Measurements from ENCODE around the gene C1GALT1. TPM values are rescaled to one million over a fixed set of nuclear protein-coding genes. Genes with fewer than 3 reads are reported as not detected.

Gene C1GALT1
- total RNA-seq, 1 experiment from 2014 or later = 54.2 TPM

GRCh38 chr7:7164591-7164990, 17.8 kb upstream of the C1GALT1 start:
- H3K4me2 ChIP-seq = no peak overlapping the region
- H3K9me2 ChIP-seq (ENCODE audit: insufficient read depth) = no peaks in the 10 kb centered on the region
- H3K4me1 ChIP-seq (replicated peaks; ENCODE audit: insufficient read depth) = no peaks in the 10 kb centered on the region
- H3K27ac ChIP-seq = no peak overlapping the region
- no peaks in the 10 kb centered on the region for H3K27me3 ChIP-seq (ENCODE audit: insufficient read depth, low read depth)
- H3K4me3 ChIP-seq = no peak overlapping the region
- peaks cover 3% of the 10 kb centered on the region for H3K9me3 ChIP-seq (ENCODE audit: insufficient read depth, low read depth)
- H2AFZ ChIP-seq = no peak overlapping the region
- H3F3A ChIP-seq (ENCODE audit: insufficient read depth, low read depth) = no peaks in the 10 kb centered on the region
- TF ChIP-seq, protein P1, sequence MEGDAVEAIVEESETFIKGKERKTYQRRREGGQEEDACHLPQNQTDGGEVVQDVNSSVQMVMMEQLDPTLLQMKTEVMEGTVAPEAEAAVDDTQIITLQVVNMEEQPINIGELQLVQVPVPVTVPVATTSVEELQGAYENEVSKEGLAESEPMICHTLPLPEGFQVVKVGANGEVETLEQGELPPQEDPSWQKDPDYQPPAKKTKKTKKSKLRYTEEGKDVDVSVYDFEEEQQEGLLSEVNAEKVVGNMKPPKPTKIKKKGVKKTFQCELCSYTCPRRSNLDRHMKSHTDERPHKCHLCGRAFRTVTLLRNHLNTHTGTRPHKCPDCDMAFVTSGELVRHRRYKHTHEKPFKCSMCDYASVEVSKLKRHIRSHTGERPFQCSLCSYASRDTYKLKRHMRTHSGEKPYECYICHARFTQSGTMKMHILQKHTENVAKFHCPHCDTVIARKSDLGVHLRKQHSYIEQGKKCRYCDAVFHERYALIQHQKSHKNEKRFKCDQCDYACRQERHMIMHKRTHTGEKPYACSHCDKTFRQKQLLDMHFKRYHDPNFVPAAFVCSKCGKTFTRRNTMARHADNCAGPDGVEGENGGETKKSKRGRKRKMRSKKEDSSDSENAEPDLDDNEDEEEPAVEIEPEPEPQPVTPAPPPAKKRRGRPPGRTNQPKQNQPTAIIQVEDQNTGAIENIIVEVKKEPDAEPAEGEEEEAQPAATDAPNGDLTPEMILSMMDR (conservative IDR thresholded peaks at IDR 0.05) = no peak
- TF ChIP-seq EZH2 (IDR thresholded peaks at IDR 0.05; ENCODE audit: low read depth) = no peak
- no peaks in the 10 kb centered on the region for H4K20me1 ChIP-seq (ENCODE audit: insufficient read depth)
- intact Hi-C loops (cut with micrococcal nuclease; ENCODE audit: unreplicated experiment) = no loop called here
- no peak for DNase-seq
- H3K36me3 ChIP-seq (ENCODE audit: low read depth) = no peaks in the 10 kb centered on the region
- POLR2A ChIA-PET (ENCODE audit: unreplicated experiment) = interaction anchor here (0.5 kb wide), 1 partner anchor 61 kb away, joined by 7 read pairs; no protein-coding TSS in a partner anchor
- CTCF ChIA-PET = no interaction called here
- no peaks in the 10 kb centered on the region for H3K79me2 ChIP-seq (ENCODE audit: low read depth)
- no TSS peak for BruUV-seq (replicated peaks)

GRCh38 chr7:7165372-7165771, 17.0 kb upstream of the C1GALT1 start:
- Histone ChIP-seq H3K4me1 (replicated peaks; ENCODE audit: insufficient read depth) (no peaks in the 10 kb centered on the region), H3K36me3 (ENCODE audit: low read depth) (no peaks in the 10 kb centered on the region), H3F3A (ENCODE audit: insufficient read depth, low read depth) (no peaks in the 10 kb centered on the region), H3K4me2 (no peak overlapping the region), H3K27ac (no peak overlapping the region), H3K4me3 (no peak overlapping the region), H3K9me2 (ENCODE audit: insufficient read depth) (no peaks in the 10 kb centered on the region), H3K79me2 (ENCODE audit: low read depth) (no peaks in the 10 kb centered on the region), H3K9me3 (ENCODE audit: insufficient read depth, low read depth) (peaks cover 7% of the 10 kb centered on the region), H4K20me1 (ENCODE audit: insufficient read depth) (no peaks in the 10 kb centered on the region), H3K27me3 (ENCODE audit: insufficient read depth, low read depth) (no peaks in the 10 kb centered on the region), H2AFZ (no peak overlapping the region)
- no peak for TF ChIP-seq EZH2 (IDR thresholded peaks at IDR 0.05; ENCODE audit: low read depth)
- TF ChIP-seq, protein P1 (conservative IDR thresholded peaks at IDR 0.05) = no peak
- ChIA-PET POLR2A (ENCODE audit: unreplicated experiment) (no interaction called here), CTCF (interaction anchor here (0.5 kb wide), 1 partner anchor 687 kb away, joined by 4 read pairs; no protein-coding TSS in a partner anchor)
- DNase-seq = no peak
- intact Hi-C loops (cut with micrococcal nuclease; ENCODE audit: unreplicated experiment) = no loop called here
- no TSS peak for BruUV-seq (replicated peaks)

- ChIA-PET POLR2A (ENCODE audit: unreplicated experiment) (no interaction called here), CTCF (no interaction called here)
- no peaks in the 10 kb centered on the region for H3K36me3 ChIP-seq (ENCODE audit: low read depth)
- H3K4me3 ChIP-seq = no peak overlapping the region
- no peaks in the 10 kb centered on the region for H3F3A ChIP-seq (ENCODE audit: insufficient read depth, low read depth)
- H3K4me2 ChIP-seq = no peak overlapping the region
- no peak overlapping the region for H3K27ac ChIP-seq
- no peaks in the 10 kb centered on the region for H4K20me1 ChIP-seq (ENCODE audit: insufficient read depth)
- H2AFZ ChIP-seq = no peak overlapping the region
- H3K27me3 ChIP-seq (ENCODE audit: insufficient read depth, low read depth) = no peaks in the 10 kb centered on the region
- H3K79me2 ChIP-seq (ENCODE audit: low read depth) = no peaks in the 10 kb centered on the region
- no peak for TF ChIP-seq EZH2 (IDR thresholded peaks at IDR 0.05; ENCODE audit: low read depth)
- TF ChIP-seq, protein P1 (conservative IDR thresholded peaks at IDR 0.05) = no peak
- intact Hi-C loops (cut with micrococcal nuclease; ENCODE audit: unreplicated experiment) = no loop called here
- H3K4me1 ChIP-seq (replicated peaks; ENCODE audit: insufficient read depth) = no peaks in the 10 kb centered on the region
- BruUV-seq (replicated peaks) = no TSS peak
- H3K9me2 ChIP-seq (ENCODE audit: insufficient read depth) = no peaks in the 10 kb centered on the region
- no peak for DNase-seq
- H3K9me3 ChIP-seq (ENCODE audit: insufficient read depth, low read depth) = peaks cover 7% of the 10 kb centered on the region
These were observed 16.0 kb upstream of the C1GALT1 start for GRCh38 chr7:7166318-7166717.
